GM12878 (cell line): Measurements from ENCODE around the gene DQX1.

Experiments
- EGR1 ChIP-seq, 2 experiments: IDR thresholded peaks; 1 replicate in 1 of 2; 2 replicates in 1 of 2; pipeline ENCODE4 v1.6.1; 2011 to 2012; ENCODE audit warnings: low read depth in 2 of 2, low read length in 2 of 2, borderline replicate concordance in 1 of 2, mild to moderate bottlenecking in 1 of 2, moderate library complexity in 1 of 2
- EZH2 ChIP-seq: IDR thresholded peaks from 2 replicates; pipeline ENCODE4 v1.6.1; 2012; ENCODE audit warnings: low read depth, mild to moderate bottlenecking, control low read depth, inconsistent platforms, low read length, borderline replicate concordance; ENCODE audit not compliant: control insufficient read depth
- TF ChIP-seq, protein P1 (sequence below), 3 experiments: IDR thresholded peaks in 2 of 3; conservative IDR thresholded peaks in 1 of 3; 2 replicates each; pipeline ENCODE4 v1.5.1; 2011; ENCODE audit warnings: low read depth in 3 of 3, low read length in 3 of 3, mild to moderate bottlenecking in 3 of 3, control low read depth in 2 of 3, moderate library complexity in 2 of 3, inconsistent platforms in 1 of 3, mixed read lengths in 1 of 3; ENCODE audit not compliant: control insufficient read depth in 2 of 3, insufficient read depth in 1 of 3; ENCODE audit errors: extremely low read depth in 1 of 3

DNA sequence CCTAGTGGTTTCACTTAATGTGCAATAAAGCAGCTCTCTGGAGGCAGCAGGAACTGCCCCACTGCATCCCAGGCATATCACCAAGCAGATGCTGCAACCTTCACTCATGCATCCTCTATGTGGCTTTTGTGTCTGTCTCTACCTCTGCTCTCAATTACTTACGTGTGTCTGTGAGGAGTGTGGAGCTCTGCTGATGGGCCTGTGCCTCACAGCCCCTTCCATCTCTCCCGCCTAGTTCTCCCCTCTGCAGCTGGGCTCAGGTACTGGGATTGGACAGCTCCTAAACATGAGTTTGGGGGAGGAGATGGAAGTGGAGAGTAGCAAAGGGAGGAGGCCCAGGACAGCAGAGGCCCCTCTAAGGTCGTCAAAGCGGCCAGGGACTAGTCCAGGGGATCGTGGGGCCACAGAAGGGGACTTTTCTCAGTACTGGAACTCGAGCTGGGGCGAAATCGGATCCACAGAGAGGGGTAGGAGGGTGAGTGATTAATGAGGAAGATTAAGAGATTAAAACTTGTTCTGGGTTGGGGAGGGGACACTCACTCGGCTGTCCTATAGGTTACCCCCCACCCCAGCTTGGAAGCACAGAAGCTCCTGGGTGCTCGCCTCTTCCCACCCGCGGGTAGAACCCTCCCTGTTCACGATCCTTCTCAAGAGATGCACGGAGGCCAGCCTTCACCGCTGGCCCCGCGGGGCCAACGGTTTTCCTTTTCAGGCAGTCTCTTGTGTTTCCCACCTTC is 24.5 kb downstream of the DQX1 start:
- TF ChIP-seq, protein P1, sequence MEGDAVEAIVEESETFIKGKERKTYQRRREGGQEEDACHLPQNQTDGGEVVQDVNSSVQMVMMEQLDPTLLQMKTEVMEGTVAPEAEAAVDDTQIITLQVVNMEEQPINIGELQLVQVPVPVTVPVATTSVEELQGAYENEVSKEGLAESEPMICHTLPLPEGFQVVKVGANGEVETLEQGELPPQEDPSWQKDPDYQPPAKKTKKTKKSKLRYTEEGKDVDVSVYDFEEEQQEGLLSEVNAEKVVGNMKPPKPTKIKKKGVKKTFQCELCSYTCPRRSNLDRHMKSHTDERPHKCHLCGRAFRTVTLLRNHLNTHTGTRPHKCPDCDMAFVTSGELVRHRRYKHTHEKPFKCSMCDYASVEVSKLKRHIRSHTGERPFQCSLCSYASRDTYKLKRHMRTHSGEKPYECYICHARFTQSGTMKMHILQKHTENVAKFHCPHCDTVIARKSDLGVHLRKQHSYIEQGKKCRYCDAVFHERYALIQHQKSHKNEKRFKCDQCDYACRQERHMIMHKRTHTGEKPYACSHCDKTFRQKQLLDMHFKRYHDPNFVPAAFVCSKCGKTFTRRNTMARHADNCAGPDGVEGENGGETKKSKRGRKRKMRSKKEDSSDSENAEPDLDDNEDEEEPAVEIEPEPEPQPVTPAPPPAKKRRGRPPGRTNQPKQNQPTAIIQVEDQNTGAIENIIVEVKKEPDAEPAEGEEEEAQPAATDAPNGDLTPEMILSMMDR (IDR thresholded peaks at IDR 0.05 in 2 of 3, conservative IDR thresholded peaks at IDR 0.05 in 1 of 3; ENCODE audit: control insufficient read depth in 2 of 3, extremely low read depth in 1 of 3, insufficient read depth in 1 of 3, low read depth in 3 of 3, low read length in 3 of 3), result no peak
- TF ChIP-seq EGR1 (IDR thresholded peaks at IDR 0.05; ENCODE audit: borderline replicate concordance in 1 of 2, low read depth in 2 of 2, low read length in 2 of 2), result no peak
- no peak for TF ChIP-seq EZH2
